MCF 10A (cell line): ENCODE data around the gene CPED1. TPM values are rescaled to one million over a fixed set of nuclear protein-coding genes. Genes with fewer than 3 reads are reported as not detected.

Experiments
- BruUV-seq: library from RNA; stranded (reverse); fragments of 400-500 nt; replicated peaks from 2 replicates; lab custom pipeline; 2021; lab: Mats Ljungman, UMichigan
- CTCF ChIA-PET: fragments of 300-600 bp; sonication (Branson Sonifier 250); formaldehyde crosslinking; extraction: SDS; loops from one replicate; lab custom pipeline; 2021; ENCODE audit warnings: antibody characterized with exemption, inconsistent platforms; lab: Yijun Ruan, JAX
- POLR2A ChIA-PET: fragments of 300-600, 350-650 bp; sonication (Branson Sonifier 250); formaldehyde crosslinking; extraction: SDS; loops from one replicate; lab custom pipeline; 2020; ENCODE audit warnings: antibody characterized with exemption, inconsistent platforms; lab: Yijun Ruan, JAX
- DNase-seq: peaks from one replicate; pipeline ENCODE4 v3.0.0-alpha.2; 2018; ENCODE audit not compliant: unreplicated experiment
- H3K27ac Mint-ChIP-seq: one replicate; pipeline ENCODE4 v1.8.0; 2022; ENCODE audit warnings: mild to moderate bottlenecking, low read depth, mixed read lengths; ENCODE audit not compliant: unreplicated experiment
- H3K27me3 Mint-ChIP-seq: one replicate; pipeline ENCODE4 v1.8.0; 2022; ENCODE audit warnings: mixed read lengths; ENCODE audit not compliant: insufficient read depth, unreplicated experiment
- H3K36me3 Mint-ChIP-seq: one replicate; pipeline ENCODE4 v1.8.0; 2022; ENCODE audit warnings: mild to moderate bottlenecking, moderate library complexity, mixed read lengths; ENCODE audit not compliant: insufficient read depth, unreplicated experiment
- H3K4me1 Mint-ChIP-seq: one replicate; pipeline ENCODE4 v1.8.0; 2022; ENCODE audit warnings: mixed read lengths; ENCODE audit not compliant: insufficient read depth, unreplicated experiment
- H3K4me3 Mint-ChIP-seq: one replicate; pipeline ENCODE4 v1.8.0; 2022; ENCODE audit warnings: mild to moderate bottlenecking, moderate library complexity, mixed read lengths; ENCODE audit not compliant: unreplicated experiment
- H3K9me3 Mint-ChIP-seq: one replicate; pipeline ENCODE4 v1.8.0; 2022; ENCODE audit warnings: mixed read lengths; ENCODE audit not compliant: unreplicated experiment
- CTCF ChIP-seq: fragments of 200-600 bp; IDR thresholded peaks from one replicate; pipeline ENCODE4 v1.8.0; 2022; ENCODE audit warnings: antibody characterized with exemption, mild to moderate bottlenecking; ENCODE audit not compliant: unreplicated experiment
- intact Hi-C: fragments of 100-400 bp; cut with micrococcal nuclease; formaldehyde crosslinking; loops from 2 replicates; pipeline ENCODE4 v1.14.1; 2022
- total RNA-seq: library from RNA; stranded (reverse); gene quantifications from 2 replicates; pipeline ENCODE4 v1.2.3, GENCODE V29; 2022

CPED1 gene
- total RNA-seq, 1 experiment from 2014 or later: not detected

GRCh38 chr7:120984406-120984805 lies 4.1 kb upstream of the CPED1 start:
- H3K4me1 Mint-ChIP-seq: peaks cover 13% of the 10 kb centered on the region
- H3K36me3 Mint-ChIP-seq: no peaks in the 10 kb centered on the region
- intact Hi-C loops: loop anchor here (10.0 kb wide), 1 partner anchor 560 kb away; no protein-coding TSS in a partner anchor
- CTCF ChIA-PET: interaction anchor here (5.8 kb wide), 1 partner anchor 99 kb away, joined by 69 read pairs; no protein-coding TSS in a partner anchor
- no peak overlapping the region for H3K27ac Mint-ChIP-seq
- H3K27me3 Mint-ChIP-seq: peaks cover 13% of the 10 kb centered on the region
- H3K9me3 Mint-ChIP-seq: no peaks in the 10 kb centered on the region
- POLR2A ChIA-PET: no interaction called here
- no peak for DNase-seq
- no TSS peak for BruUV-seq
- H3K4me3 Mint-ChIP-seq: no peak overlapping the region
- TF ChIP-seq CTCF: no peak

- no peak overlapping the region for H3K27ac Mint-ChIP-seq
- CTCF ChIA-PET: interaction anchor here (0.6 to 5.8 kb wide), 4 partner anchors 94 to 260 kb away, joined by 3 to 69 read pairs (median 3); no protein-coding TSS in a partner anchor
- intact Hi-C loops: loop anchor here (10.0 kb wide), 1 partner anchor 560 kb away; no protein-coding TSS in a partner anchor
These were observed 3.3 kb upstream of the CPED1 start for GRCh38 chr7:120985130-120985758.

GRCh38 chr7:120985839-120986238 lies 2.7 kb upstream of the CPED1 start:
- H3K27me3 Mint-ChIP-seq: peaks cover 28% of the 10 kb centered on the region
- TF ChIP-seq CTCF: no peak
- no peak overlapping the region for H3K27ac Mint-ChIP-seq
- no TSS peak for BruUV-seq
- intact Hi-C loops: loop anchor here (10.0 kb wide), 1 partner anchor 559 kb away; no protein-coding TSS in a partner anchor
- DNase-seq: no peak
- peaks cover 13% of the 10 kb centered on the region for H3K4me1 Mint-ChIP-seq
- no peaks in the 10 kb centered on the region for H3K9me3 Mint-ChIP-seq
- no peak overlapping the region for H3K4me3 Mint-ChIP-seq
- H3K36me3 Mint-ChIP-seq: no peaks in the 10 kb centered on the region
- ChIA-PET CTCF (interaction anchor here (0.8 to 5.8 kb wide), 11 partner anchors 9 to 218 kb away, joined by 3 to 69 read pairs (median 6); no protein-coding TSS in a partner anchor), POLR2A (no interaction called here)

More at GRCh38 chr7:120985130-120985758, 3.3 kb upstream of the CPED1 start:
- Mint-ChIP-seq H3K27me3 (peaks cover 22% of the 10 kb centered on the region), H3K9me3 (no peaks in the 10 kb centered on the region), H3K4me1 (peaks cover 13% of the 10 kb centered on the region), H3K36me3 (no peaks in the 10 kb centered on the region), H3K4me3 (no peak overlapping the region)
- POLR2A ChIA-PET: no interaction called here
- no peak for TF ChIP-seq CTCF
- BruUV-seq: no TSS peak
- DNase-seq: no peak

GRCh38 chr7:120986650-120987049 lies 1.9 kb upstream of the CPED1 start:
- CTCF ChIA-PET: interaction anchor here (0.6 to 5.8 kb wide), 26 partner anchors 8 to 384 kb away, joined by 3 to 69 read pairs (median 4); partner anchors contain the start of gene ING3
- POLR2A ChIA-PET: interaction anchor here (0.7 kb wide), 1 partner anchor 41 kb away, joined by 3 read pairs; no protein-coding TSS in a partner anchor
- H3K27ac Mint-ChIP-seq: no peak overlapping the region
- no peaks in the 10 kb centered on the region for H3K9me3 Mint-ChIP-seq
- peaks cover 13% of the 10 kb centered on the region for H3K4me1 Mint-ChIP-seq
- DNase-seq: no peak
- intact Hi-C loops: loop anchor here (1.0 to 10.0 kb wide), 3 partner anchors 95 to 558 kb away; no protein-coding TSS in a partner anchor
- no peak overlapping the region for H3K4me3 Mint-ChIP-seq
- TF ChIP-seq CTCF: no peak
- no peaks in the 10 kb centered on the region for H3K36me3 Mint-ChIP-seq
- peaks cover 36% of the 10 kb centered on the region for H3K27me3 Mint-ChIP-seq
- no TSS peak for BruUV-seq
